ENCODE measurements around the gene BBLN.

BBLN gene

DNA sequence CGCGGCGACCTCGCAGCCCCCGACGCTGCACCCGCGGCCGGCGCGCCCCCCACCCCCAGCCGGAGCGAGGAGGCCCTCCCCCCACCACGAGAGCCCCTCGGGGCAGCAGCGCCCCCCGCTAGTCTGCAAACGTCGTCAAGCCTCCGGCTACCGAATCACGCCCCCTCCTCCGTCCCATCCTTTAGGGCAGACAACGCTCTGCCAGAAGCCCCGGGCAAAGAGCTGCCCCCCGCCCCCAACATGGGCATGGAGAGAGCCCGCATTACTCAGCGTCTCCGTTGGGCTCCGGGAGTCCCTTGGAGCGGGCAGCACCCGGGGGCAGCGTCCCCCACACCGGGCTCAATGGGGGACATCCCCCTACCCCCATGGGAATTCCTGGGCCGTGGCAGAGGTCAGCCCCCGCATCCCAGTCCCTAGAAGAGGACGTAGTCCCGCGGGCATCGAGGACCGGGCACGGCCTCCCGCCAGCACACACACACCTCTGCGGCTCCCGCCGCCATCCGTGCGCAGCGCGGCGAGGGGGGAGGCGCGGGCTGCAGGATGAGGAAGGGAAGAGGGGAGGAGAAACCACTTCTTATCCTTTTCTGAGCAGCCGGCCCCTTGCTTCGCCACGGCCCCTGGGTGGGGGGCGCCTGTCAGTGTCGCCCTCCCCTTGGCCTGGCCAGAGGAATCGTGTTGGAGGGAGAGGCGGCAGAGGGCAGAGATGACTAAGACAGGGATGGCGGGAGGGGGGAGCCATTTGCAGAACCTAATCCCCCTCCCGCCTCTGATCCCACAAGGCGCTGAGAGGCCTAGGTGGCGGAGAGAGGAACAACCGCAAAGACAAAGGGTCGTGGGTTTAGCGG, 43.9 kb downstream of the BBLN start:
- Histone ChIP-seq H3F3A (ENCODE audit: insufficient read depth, low read length) (no peaks in the 10 kb centered on the region), H3K27me3 (ENCODE audit: insufficient read depth, low read length) (peaks cover 27% of the 10 kb centered on the region), H2AFZ (ENCODE audit: low read length) (no peak overlapping the region), H3K27ac (ENCODE audit: low read depth, low read length, poor library complexity, severe bottlenecking) (no peak overlapping the region), H4K20me1 (ENCODE audit: insufficient read depth, low read length) (no peaks in the 10 kb centered on the region), H3K9me2 (ENCODE audit: low read depth, low read length) (no peaks in the 10 kb centered on the region), H3K4me2 (ENCODE audit: low read length) (peak overlapping the region; percentile 97), H3K9me3 (ENCODE audit: low read length) (no peaks in the 10 kb centered on the region), H3K4me1 (ENCODE audit: insufficient read depth, low read length, severe bottlenecking) (peaks cover 23% of the 10 kb centered on the region), H3K4me3 (ENCODE audit: low read depth, low read length, poor library complexity, severe bottlenecking) (peak overlapping the region; percentile 71), H3K79me2 (ENCODE audit: insufficient read depth, low read length) (no peaks in the 10 kb centered on the region), H3K36me3 (ENCODE audit: insufficient read depth, low read length) (no peaks in the 10 kb centered on the region), H3K9ac (ENCODE audit: low read length) (peak overlapping the region; percentile 53; the same call in 1 of the 2 replicates)
- TF ChIP-seq EZH2 (IDR thresholded peaks at IDR 0.05; ENCODE audit: borderline replicate concordance, low read length): no peak
- TF ChIP-seq, protein P1, sequence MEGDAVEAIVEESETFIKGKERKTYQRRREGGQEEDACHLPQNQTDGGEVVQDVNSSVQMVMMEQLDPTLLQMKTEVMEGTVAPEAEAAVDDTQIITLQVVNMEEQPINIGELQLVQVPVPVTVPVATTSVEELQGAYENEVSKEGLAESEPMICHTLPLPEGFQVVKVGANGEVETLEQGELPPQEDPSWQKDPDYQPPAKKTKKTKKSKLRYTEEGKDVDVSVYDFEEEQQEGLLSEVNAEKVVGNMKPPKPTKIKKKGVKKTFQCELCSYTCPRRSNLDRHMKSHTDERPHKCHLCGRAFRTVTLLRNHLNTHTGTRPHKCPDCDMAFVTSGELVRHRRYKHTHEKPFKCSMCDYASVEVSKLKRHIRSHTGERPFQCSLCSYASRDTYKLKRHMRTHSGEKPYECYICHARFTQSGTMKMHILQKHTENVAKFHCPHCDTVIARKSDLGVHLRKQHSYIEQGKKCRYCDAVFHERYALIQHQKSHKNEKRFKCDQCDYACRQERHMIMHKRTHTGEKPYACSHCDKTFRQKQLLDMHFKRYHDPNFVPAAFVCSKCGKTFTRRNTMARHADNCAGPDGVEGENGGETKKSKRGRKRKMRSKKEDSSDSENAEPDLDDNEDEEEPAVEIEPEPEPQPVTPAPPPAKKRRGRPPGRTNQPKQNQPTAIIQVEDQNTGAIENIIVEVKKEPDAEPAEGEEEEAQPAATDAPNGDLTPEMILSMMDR (IDR thresholded peaks at IDR 0.05; ENCODE audit: low read length): no peak

- Histone ChIP-seq H3K4me2 (ENCODE audit: low read length) (no peak overlapping the region), H3K36me3 (ENCODE audit: insufficient read depth, low read length) (no peaks in the 10 kb centered on the region), H3K4me1 (ENCODE audit: insufficient read depth, low read length, severe bottlenecking) (peaks cover 23% of the 10 kb centered on the region), H4K20me1 (ENCODE audit: insufficient read depth, low read length) (no peaks in the 10 kb centered on the region), H3K27me3 (ENCODE audit: insufficient read depth, low read length) (peaks cover 34% of the 10 kb centered on the region), H3K79me2 (ENCODE audit: insufficient read depth, low read length) (no peaks in the 10 kb centered on the region), H2AFZ (ENCODE audit: low read length) (no peak overlapping the region), H3K9ac (ENCODE audit: low read length) (no peak overlapping the region), H3K4me3 (ENCODE audit: low read depth, low read length, poor library complexity, severe bottlenecking) (no peak overlapping the region), H3K27ac (ENCODE audit: low read depth, low read length, poor library complexity, severe bottlenecking) (no peak overlapping the region), H3K9me2 (ENCODE audit: low read depth, low read length) (no peaks in the 10 kb centered on the region), H3K9me3 (ENCODE audit: low read length) (no peaks in the 10 kb centered on the region), H3F3A (ENCODE audit: insufficient read depth, low read length) (no peaks in the 10 kb centered on the region)
- no peak for TF ChIP-seq EZH2 (IDR thresholded peaks at IDR 0.05; ENCODE audit: borderline replicate concordance, low read length)
- TF ChIP-seq, protein P1 (IDR thresholded peaks at IDR 0.05; ENCODE audit: low read length): no peak
Measured at GRCh38 chr9:128204858-128205257, 44.8 kb downstream of the BBLN start.

DNA sequence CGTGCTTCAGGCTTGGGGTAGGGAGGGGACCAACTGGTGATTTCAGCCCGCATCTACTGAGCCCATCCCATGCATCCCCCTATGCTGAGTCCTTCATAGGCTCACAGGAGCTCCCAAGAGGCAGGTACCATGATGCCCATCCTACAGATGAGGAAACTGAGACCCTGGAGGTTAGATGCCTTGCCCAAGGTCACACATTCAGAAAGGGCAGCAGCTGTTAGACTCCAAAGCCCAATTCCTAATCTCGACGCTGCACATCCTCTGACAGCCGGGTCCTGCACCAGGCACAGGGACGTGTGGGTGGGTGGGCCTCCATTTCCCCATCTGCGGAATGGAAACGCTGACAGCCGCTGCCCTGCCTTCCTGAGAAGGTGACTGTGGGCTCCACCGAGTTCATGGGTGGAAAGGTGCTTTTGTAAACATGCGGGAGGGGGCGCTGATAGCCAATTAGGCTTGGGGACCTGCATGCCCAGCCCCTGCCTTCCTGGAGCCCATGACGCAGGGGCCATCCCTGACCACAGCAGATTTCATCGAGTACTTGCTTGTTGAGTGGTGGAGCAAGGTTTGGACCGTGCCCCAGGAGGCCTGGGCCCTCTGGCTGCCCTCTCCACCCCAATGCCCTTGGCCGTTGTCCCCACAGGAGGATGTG, 45.4 kb downstream of the BBLN start:
- Histone ChIP-seq H2AFZ (ENCODE audit: low read length) (no peak overlapping the region), H3K9ac (ENCODE audit: low read length) (no peak overlapping the region), H3K79me2 (ENCODE audit: insufficient read depth, low read length) (no peaks in the 10 kb centered on the region), H3K4me2 (ENCODE audit: low read length) (no peak overlapping the region), H3F3A (ENCODE audit: insufficient read depth, low read length) (no peaks in the 10 kb centered on the region), H3K4me3 (ENCODE audit: low read depth, low read length, poor library complexity, severe bottlenecking) (no peak overlapping the region), H3K9me2 (ENCODE audit: low read depth, low read length) (no peaks in the 10 kb centered on the region), H3K27ac (ENCODE audit: low read depth, low read length, poor library complexity, severe bottlenecking) (no peak overlapping the region), H3K27me3 (ENCODE audit: insufficient read depth, low read length) (peaks cover 34% of the 10 kb centered on the region), H3K36me3 (ENCODE audit: insufficient read depth, low read length) (no peaks in the 10 kb centered on the region), H3K4me1 (ENCODE audit: insufficient read depth, low read length, severe bottlenecking) (peaks cover 23% of the 10 kb centered on the region), H4K20me1 (ENCODE audit: insufficient read depth, low read length) (no peaks in the 10 kb centered on the region), H3K9me3 (ENCODE audit: low read length) (no peaks in the 10 kb centered on the region)
- TF ChIP-seq EZH2 (IDR thresholded peaks at IDR 0.05; ENCODE audit: borderline replicate concordance, low read length): no peak
- TF ChIP-seq, protein P1 (IDR thresholded peaks at IDR 0.05; ENCODE audit: low read length): peak; percentile 21; the same call in 1 of the 2 replicates

All from OCI-LY1 (cell line).